HS-5 (cell line): Measurements from ENCODE around the gene MKI67.
"Not testable (repeated sequence)": the region's sequence is repeated elsewhere in the genome, so short reads cannot be mapped to it uniquely, and the experiment has no call there.

Experiments
- DNase-seq: peaks from one replicate; pipeline ENCODE4 v3.0.0-alpha.2; 2012; ENCODE audit warnings: low read depth

The MKI67 gene

GRCh38 chr10:128125944-128126764 lies at the start of gene MKI67:
Gene MKI67, minus strand, starts transcription at chr10:128126423. Its CDS starts 756 bp downstream, at chr10:128125667.
- DNase-seq: peak; percentile 58

GRCh38 chr10:128174581-128175559 lies 48.6 kb upstream of the MKI67 start:
- no peak for DNase-seq

- DNase-seq: peak; percentile 32
Observed at GRCh38 chr10:128173386-128173785, 47.2 kb upstream of the MKI67 start.

GRCh38 chr10:128172756-128173155 lies 46.5 kb upstream of the MKI67 start:
- no peak for DNase-seq

GRCh38 chr10:128169811-128170379 lies 43.7 kb upstream of the MKI67 start:
- DNase-seq: no peak

- no peak for DNase-seq
Observed at GRCh38 chr10:128167926-128168520, 41.8 kb upstream of the MKI67 start.

- DNase-seq: not testable (repeated sequence)
Observed at GRCh38 chr10:128167123-128167522, 40.9 kb upstream of the MKI67 start.

- DNase-seq: no peak
Observed at GRCh38 chr10:128166151-128166550, 39.9 kb upstream of the MKI67 start.

- DNase-seq: no peak
Observed at GRCh38 chr10:128165536-128165935, 39.3 kb upstream of the MKI67 start.

GRCh38 chr10:128163701-128164100 lies 37.5 kb upstream of the MKI67 start:
- DNase-seq: no peak

GRCh38 chr10:128161031-128161430 lies 34.8 kb upstream of the MKI67 start:
- DNase-seq: no peak

GRCh38 chr10:128160297-128160711 lies 34.1 kb upstream of the MKI67 start:
- DNase-seq: no peak

GRCh38 chr10:128158021-128158795 lies 32.0 kb upstream of the MKI67 start:
- no peak for DNase-seq

- DNase-seq: no peak
Observed at GRCh38 chr10:128156999-128157755, 31.0 kb upstream of the MKI67 start.

GRCh38 chr10:128152741-128153580 lies 26.7 kb upstream of the MKI67 start:
- DNase-seq: no peak

GRCh38 chr10:128151031-128151430 lies 24.8 kb upstream of the MKI67 start:
- no peak for DNase-seq

- no peak for DNase-seq
Observed at GRCh38 chr10:128150561-128150960, 24.3 kb upstream of the MKI67 start.

GRCh38 chr10:128150045-128150493 lies 23.8 kb upstream of the MKI67 start:
- no peak for DNase-seq

- DNase-seq: no peak
Observed at GRCh38 chr10:128149267-128150014, 23.2 kb upstream of the MKI67 start.
